22Rv1 (cell line): ENCODE measurements around the gene TTLL5.

Experiments used
- ZFX ChIP-seq: fragments of 450-650 bp; IDR thresholded peaks from 2 replicates; pipeline ENCODE4 v1.6.1; 2017; ENCODE audit warnings: antibody characterized with exemption, borderline replicate concordance
- TF ChIP-seq, protein P1 (sequence below): fragments of 450-650 bp; IDR thresholded peaks from 2 replicates; pipeline ENCODE4 v1.5.1; 2017; ENCODE audit warnings: mild to moderate bottlenecking

DNA sequence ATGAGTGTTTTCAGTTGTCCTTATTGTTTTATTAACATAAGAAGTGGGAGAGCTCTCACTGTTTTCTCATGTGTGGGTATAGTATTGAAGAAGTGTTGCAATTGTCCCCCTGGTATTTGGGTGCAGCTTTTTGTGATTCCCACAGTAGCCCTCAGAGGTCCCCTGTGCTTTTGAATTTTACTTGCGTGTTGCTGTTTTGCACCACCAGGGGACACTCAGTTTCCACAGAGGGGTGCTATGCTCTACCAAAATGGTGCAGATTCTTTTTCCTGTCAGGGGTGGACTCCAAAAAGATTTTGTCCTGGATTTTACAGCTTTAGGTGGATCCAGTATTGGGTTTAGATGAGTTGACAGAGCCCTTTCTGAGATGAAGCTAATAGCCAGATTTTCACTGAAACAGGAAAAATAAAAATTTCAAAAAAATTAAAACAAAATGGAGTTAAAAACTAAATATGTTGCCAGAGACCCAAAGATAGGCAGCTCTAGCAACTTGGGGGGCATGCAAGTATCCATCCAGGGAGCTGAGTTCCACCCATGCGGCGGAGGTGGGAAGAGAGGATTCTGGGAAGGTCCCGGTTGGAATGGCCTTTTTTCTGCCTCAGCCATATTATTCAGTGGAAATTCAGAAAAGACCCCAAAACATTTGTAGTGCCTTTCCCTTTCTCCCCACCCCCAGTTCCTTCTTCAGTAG lies 50.2 kb downstream of the TTLL5 start:
- TF ChIP-seq, protein P1, sequence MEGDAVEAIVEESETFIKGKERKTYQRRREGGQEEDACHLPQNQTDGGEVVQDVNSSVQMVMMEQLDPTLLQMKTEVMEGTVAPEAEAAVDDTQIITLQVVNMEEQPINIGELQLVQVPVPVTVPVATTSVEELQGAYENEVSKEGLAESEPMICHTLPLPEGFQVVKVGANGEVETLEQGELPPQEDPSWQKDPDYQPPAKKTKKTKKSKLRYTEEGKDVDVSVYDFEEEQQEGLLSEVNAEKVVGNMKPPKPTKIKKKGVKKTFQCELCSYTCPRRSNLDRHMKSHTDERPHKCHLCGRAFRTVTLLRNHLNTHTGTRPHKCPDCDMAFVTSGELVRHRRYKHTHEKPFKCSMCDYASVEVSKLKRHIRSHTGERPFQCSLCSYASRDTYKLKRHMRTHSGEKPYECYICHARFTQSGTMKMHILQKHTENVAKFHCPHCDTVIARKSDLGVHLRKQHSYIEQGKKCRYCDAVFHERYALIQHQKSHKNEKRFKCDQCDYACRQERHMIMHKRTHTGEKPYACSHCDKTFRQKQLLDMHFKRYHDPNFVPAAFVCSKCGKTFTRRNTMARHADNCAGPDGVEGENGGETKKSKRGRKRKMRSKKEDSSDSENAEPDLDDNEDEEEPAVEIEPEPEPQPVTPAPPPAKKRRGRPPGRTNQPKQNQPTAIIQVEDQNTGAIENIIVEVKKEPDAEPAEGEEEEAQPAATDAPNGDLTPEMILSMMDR = peak; percentile 58
- no peak for TF ChIP-seq ZFX
